ENCODE results near the gene MMP21.

The MMP21 gene

DNA sequence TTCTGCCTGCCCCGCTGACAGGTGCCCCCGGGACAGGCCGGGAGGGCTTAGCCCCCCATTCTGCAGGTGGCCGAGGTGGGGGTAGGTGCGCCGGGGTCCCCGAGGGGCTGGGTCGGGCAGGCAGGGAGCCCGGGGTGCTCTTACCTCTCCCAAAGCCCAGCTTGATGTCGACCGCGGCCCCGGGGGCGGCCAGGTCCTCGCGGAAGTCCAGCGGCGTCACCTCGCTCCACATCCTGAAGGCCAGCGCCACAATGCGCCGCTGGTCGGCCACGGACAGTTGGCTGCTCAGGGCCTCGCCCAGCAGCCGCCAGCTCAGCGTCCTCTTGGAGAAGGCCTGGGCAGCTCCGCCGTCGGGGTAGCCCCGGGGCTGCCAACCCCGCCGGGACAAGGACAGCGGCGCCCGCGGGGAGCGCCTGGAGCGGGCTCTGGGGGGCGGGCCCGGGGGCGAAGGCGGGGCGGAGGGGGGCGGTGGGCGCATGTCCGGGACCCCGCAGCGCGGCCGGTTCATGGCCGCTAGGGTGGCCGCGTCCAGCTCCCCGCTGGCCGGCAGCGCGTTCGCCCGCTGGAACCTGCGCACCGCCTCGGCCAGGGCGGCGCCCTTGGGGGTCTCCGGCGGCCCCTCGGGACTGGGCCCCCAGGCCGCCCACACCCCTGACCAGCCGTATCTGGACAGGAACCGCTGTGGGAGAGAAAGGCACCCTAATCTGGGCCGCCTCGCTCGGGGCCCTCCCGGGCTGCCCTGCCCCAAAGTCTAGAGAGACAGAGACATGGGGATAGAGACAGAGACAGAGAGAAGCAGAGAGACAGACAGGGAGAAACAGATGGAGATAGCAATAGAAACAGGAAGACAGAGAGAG lies 1.7 kb downstream of the MMP21 start:
- TF ChIP-seq, protein P1, sequence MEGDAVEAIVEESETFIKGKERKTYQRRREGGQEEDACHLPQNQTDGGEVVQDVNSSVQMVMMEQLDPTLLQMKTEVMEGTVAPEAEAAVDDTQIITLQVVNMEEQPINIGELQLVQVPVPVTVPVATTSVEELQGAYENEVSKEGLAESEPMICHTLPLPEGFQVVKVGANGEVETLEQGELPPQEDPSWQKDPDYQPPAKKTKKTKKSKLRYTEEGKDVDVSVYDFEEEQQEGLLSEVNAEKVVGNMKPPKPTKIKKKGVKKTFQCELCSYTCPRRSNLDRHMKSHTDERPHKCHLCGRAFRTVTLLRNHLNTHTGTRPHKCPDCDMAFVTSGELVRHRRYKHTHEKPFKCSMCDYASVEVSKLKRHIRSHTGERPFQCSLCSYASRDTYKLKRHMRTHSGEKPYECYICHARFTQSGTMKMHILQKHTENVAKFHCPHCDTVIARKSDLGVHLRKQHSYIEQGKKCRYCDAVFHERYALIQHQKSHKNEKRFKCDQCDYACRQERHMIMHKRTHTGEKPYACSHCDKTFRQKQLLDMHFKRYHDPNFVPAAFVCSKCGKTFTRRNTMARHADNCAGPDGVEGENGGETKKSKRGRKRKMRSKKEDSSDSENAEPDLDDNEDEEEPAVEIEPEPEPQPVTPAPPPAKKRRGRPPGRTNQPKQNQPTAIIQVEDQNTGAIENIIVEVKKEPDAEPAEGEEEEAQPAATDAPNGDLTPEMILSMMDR (IDR thresholded peaks at IDR 0.05) = no peak
- no peaks in the 10 kb centered on the region for H3K4me1 ChIP-seq
- no peaks in the 10 kb centered on the region for H3K79me2 ChIP-seq
- no peak overlapping the region for H2AFZ ChIP-seq
- no peak overlapping the region for H3K4me2 ChIP-seq (ENCODE audit: low read length)
- H3K27ac ChIP-seq = no peak overlapping the region
- H3K4me3 ChIP-seq (ENCODE audit: low read depth, low read length) = no peak overlapping the region
- H3K9ac ChIP-seq = no peak overlapping the region
- H3K27me3 ChIP-seq (ENCODE audit: control insufficient read depth, insufficient read depth, low read length) = no peaks in the 10 kb centered on the region
- no peaks in the 10 kb centered on the region for H3K9me3 ChIP-seq (ENCODE audit: control insufficient read depth, low read length)
- H3K36me3 ChIP-seq (ENCODE audit: control insufficient read depth, insufficient read depth, low read length) = no peaks in the 10 kb centered on the region

DNA sequence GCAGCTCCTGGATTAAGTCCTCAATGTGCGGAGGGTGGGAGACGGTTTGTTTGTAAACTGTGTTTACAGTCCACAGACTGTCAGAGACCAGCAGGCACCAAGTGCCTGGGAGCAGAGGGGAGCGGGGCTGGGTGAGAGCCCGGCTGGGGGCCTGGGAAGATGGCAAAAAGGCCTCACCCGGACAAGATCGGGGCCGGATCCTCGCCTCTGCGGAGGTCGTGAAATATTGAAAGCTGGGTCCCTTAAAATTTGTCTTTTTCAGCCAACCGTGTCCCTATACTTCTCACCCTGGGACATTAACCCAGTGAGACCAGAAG lies 2.8 kb downstream of the MMP21 start:
- no peak overlapping the region for H2AFZ ChIP-seq
- H3K4me1 ChIP-seq = no peaks in the 10 kb centered on the region
- no peaks in the 10 kb centered on the region for H3K9me3 ChIP-seq (ENCODE audit: control insufficient read depth, low read length)
- TF ChIP-seq, protein P1 (IDR thresholded peaks at IDR 0.05) = no peak
- H3K4me2 ChIP-seq (ENCODE audit: low read length) = no peak overlapping the region
- H3K27me3 ChIP-seq (ENCODE audit: control insufficient read depth, insufficient read depth, low read length) = no peaks in the 10 kb centered on the region
- H3K9ac ChIP-seq = no peak overlapping the region
- no peak overlapping the region for H3K27ac ChIP-seq
- H3K79me2 ChIP-seq = no peaks in the 10 kb centered on the region
- no peak overlapping the region for H3K4me3 ChIP-seq (ENCODE audit: low read depth, low read length)
- H3K36me3 ChIP-seq (ENCODE audit: control insufficient read depth, insufficient read depth, low read length) = no peaks in the 10 kb centered on the region

DNA sequence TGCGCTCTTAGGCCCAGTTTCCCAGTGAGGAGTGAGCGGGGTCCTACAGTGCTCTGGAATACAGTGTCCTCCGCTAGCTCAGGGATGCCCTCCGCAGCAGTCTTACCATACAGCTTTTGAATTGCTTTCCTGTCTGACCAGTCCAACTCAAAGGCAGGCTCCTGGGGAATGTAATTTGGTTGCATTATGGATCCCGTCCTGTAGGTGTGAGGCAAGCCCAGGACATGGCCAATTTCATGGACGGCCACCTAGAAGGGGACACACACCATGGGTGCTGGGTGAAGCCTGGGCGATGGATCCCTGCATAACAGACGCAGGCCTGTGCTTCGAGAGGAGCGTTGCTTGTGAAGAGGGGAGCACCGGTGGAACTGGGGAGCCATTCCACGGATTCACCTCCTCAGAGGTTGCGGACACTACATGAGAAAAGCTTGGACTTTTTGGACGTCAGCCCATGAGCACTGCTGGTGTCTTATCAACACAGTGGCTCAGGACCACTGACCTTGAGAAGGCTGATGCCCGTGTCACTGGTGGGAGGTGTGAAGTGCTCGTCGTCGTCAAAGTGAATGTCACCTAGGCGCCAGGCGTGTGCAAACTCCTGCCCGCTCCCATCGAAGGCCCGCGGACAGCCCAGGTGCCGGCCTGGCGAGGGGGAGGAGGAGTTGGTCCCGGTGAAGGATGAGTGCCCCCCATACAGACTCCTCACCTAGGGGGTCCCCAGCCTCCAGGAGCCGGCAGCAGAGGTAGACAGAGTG lies 3.3 kb downstream of the MMP21 start:
- no peak overlapping the region for H3K4me3 ChIP-seq (ENCODE audit: low read depth, low read length)
- no peaks in the 10 kb centered on the region for H3K36me3 ChIP-seq (ENCODE audit: control insufficient read depth, insufficient read depth, low read length)
- TF ChIP-seq, protein P1 (IDR thresholded peaks at IDR 0.05) = no peak
- H3K9me3 ChIP-seq (ENCODE audit: control insufficient read depth, low read length) = no peaks in the 10 kb centered on the region
- H3K4me2 ChIP-seq (ENCODE audit: low read length) = no peak overlapping the region
- no peaks in the 10 kb centered on the region for H3K27me3 ChIP-seq (ENCODE audit: control insufficient read depth, insufficient read depth, low read length)
- no peak overlapping the region for H3K9ac ChIP-seq
- no peaks in the 10 kb centered on the region for H3K79me2 ChIP-seq
- no peak overlapping the region for H2AFZ ChIP-seq
- H3K27ac ChIP-seq = no peak overlapping the region
- no peaks in the 10 kb centered on the region for H3K4me1 ChIP-seq

DNA sequence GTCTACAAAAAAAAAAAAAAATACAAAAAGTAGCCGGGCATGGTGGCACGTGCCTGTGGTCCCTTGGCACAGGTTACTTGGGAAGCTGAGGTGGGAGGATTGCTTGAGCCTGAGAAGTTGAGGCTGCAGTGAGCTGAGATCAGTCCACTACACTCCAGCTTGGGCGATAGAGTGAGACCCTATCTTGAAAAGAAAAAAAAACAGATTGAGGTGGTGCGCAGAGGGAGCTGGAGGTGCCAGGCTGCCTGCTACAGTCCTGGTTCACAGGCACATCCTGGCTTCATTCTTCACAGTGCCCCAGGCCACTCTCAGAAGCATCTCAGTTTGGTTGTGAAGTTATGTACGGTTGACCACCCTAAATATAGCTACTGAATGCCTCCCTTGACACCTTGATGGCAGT lies 4.8 kb downstream of the MMP21 start:
- no peak overlapping the region for H3K27ac ChIP-seq
- no peaks in the 10 kb centered on the region for H3K9me3 ChIP-seq (ENCODE audit: control insufficient read depth, low read length)
- H3K79me2 ChIP-seq = no peaks in the 10 kb centered on the region
- H3K4me1 ChIP-seq = no peaks in the 10 kb centered on the region
- H3K9ac ChIP-seq = no peak overlapping the region
- H3K36me3 ChIP-seq (ENCODE audit: control insufficient read depth, insufficient read depth, low read length) = no peaks in the 10 kb centered on the region
- no peak overlapping the region for H3K4me3 ChIP-seq (ENCODE audit: low read depth, low read length)
- H3K4me2 ChIP-seq (ENCODE audit: low read length) = no peak overlapping the region
- TF ChIP-seq, protein P1 (IDR thresholded peaks at IDR 0.05) = no peak
- H3K27me3 ChIP-seq (ENCODE audit: control insufficient read depth, insufficient read depth, low read length) = no peaks in the 10 kb centered on the region
- H2AFZ ChIP-seq = no peak overlapping the region

Data from parathyroid adenoma (tissue), 2 donors.